Measurements from ENCODE around the gene PRKAG2. TPM values are rescaled to one million over a fixed set of nuclear protein-coding genes. Genes with fewer than 3 reads are reported as not detected.

Gene PRKAG2
- total RNA-seq, 1 experiment from 2014 or later, result 18.9 TPM

GRCh38 chr7:151866761-151867655 lies 9.9 kb downstream of the PRKAG2 start:
- DNase-seq (ENCODE audit: low read depth), result no peak

- DNase-seq (ENCODE audit: low read depth), result no peak
Measured at GRCh38 chr7:151866028-151866427, 10.9 kb downstream of the PRKAG2 start.

DNA sequence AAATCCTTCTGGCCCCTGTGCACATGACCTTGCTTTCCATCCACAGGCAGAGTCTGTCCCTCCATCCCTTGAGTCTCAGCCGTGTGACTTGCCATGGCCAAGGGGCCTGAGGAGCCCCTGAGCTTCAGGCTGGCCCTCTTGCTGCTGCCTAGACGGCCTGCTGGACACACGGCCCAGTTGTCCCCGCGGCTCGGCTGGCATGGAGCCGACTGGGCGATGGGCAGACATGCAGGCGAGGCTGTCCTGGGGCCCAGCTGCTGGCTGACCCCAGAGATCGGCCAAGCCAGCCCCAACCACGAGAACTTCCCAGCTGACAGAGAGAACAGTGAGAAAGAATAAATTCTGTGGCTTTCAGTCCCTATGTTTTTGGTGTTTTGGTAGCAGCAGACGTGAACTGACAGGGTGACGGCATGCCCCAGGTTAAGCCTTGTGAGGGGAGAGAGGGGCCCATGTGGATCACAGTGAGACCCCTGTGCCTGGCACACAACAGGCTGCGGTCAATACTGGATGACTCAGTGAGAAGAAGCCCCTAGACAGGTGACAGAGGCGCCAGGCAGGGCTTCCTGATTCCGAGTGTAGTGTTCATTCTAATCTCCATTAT lies 11.7 kb downstream of the PRKAG2 start:
- DNase-seq (ENCODE audit: low read depth), result no peak

DNA sequence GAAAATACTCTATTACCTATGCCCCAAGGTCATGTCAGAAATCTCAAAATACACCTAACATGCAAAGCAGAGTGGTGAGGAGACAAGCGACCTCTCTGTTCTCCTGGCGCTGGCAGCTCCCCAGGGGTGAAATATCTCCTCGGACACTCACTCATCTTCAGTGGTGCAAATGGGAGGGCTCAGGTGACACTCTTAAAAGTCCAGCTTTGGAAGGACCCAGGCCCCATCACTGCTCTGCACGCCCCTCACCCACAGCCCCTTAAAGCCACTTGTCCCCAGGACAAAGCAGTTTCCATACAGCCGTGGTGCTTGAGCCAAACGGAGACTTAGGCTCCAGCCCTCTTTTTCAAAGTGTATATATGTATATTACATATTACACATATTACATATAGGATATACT lies 12.4 kb downstream of the PRKAG2 start:
- DNase-seq (ENCODE audit: low read depth), result no peak

DNA sequence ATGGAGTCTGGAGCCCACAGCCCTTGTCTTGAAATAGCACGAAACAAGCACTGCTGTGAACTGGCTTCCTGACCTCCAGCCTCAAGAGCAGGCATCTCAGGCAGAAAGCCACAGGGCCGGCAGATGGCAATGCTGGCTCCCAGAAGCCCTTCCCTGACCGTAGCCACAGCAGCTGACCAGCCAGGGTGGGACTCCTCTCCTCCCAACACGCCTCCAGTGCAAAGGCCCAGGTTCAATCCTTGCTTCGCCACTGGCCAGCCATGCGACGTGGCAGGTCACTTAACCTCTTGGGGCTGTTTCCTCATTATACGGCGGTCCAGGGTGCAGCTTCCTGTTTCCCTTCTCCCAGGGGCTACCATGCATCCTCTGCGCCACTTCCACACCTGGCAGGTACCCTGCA lies 12.8 kb downstream of the PRKAG2 start:
- DNase-seq (ENCODE audit: low read depth), result no peak

GRCh38 chr7:151863386-151864079 lies 13.4 kb downstream of the PRKAG2 start:
- no peak for DNase-seq (ENCODE audit: low read depth)

GRCh38 chr7:151862606-151863381 lies 14.1 kb downstream of the PRKAG2 start:
- DNase-seq (ENCODE audit: low read depth), result no peak

- DNase-seq (ENCODE audit: low read depth), result no peak
Measured at GRCh38 chr7:151861881-151862280, 15.0 kb downstream of the PRKAG2 start.

- no peak for DNase-seq (ENCODE audit: low read depth)
Measured at GRCh38 chr7:151860771-151861170, 16.1 kb downstream of the PRKAG2 start.

DNA sequence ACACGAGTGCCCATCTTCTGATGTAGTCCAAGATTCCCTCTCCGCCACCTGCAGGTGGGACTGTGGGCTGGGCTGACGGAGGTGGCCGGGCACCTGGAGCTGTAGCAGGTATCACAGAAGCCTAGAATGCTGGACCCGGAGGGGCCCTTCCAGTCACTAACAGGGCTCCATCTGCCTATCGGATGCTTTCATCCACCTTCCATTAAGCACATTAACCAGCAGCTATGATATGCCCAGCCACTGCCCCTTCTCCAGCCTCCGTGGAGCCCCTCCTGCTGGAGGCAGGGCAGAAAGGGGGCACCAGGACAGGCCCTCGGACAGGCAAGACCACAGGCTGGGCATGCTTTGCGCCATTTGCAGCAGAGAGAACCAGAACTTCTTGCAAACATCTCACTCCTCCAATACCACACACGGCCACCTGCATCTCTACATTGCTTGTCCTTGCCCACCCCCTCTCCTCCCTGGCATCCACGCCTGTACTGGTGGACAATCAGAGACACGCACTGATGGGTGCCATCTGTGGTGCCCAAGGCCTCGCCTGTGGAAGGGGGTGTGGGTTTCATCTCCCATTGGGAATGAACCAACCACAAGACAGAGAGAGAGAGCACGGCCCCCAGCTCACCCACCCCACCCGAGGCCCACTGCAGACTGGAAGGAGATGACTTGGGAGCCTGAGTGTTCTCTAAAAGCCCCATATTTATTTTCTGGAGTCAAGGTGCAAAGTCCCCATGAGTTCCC lies 16.8 kb downstream of the PRKAG2 start:
- no peak for DNase-seq (ENCODE audit: low read depth)

DNA sequence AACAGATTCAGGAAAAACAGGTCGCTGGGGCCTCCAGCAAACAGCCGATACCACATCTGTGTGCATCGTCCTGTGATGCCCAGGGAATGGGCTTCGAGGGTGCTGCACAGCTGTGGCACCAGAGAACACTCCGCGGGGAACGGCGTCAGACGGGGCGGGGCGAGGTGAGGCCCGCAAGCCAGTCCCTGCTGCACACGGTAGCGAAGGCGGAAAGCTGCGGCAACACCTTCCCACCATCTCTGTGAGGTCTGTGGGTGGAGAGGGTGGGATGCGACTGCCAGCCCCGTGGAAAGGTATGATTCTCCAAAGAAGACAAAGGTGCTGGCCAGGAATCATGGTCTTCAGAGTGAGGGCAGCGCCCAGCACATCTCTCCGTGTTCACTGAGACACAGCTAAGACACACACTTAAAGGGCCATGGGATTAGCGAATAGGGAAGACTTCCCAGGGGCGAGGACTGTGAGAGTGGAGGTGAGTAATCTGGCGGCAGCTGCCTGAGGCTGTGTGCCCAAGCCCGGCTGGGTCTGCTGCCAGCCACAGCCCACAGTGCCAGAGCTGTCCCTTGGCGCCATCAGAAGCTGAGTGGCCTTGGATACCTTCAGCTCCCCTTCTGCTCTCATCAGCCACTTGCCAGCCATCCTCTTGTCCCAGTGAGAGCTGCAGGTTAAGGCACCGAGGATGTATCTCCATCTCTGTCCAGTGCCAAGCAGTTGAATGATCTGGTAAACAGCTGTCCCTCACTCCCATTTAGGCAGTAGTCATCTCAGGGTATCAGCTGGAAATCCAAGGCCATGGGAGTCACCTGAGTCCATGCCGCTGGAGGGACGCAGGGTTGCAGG lies 17.6 kb downstream of the PRKAG2 start:
- no peak for DNase-seq (ENCODE audit: low read depth)

- no peak for DNase-seq (ENCODE audit: low read depth)
Measured at GRCh38 chr7:151858456-151858855, 18.5 kb downstream of the PRKAG2 start.

GRCh38 chr7:151857866-151858450 lies 19.0 kb downstream of the PRKAG2 start:
- no peak for DNase-seq (ENCODE audit: low read depth)

GRCh38 chr7:151857412-151857811 lies 19.5 kb downstream of the PRKAG2 start:
- no peak for DNase-seq (ENCODE audit: low read depth)

DNA sequence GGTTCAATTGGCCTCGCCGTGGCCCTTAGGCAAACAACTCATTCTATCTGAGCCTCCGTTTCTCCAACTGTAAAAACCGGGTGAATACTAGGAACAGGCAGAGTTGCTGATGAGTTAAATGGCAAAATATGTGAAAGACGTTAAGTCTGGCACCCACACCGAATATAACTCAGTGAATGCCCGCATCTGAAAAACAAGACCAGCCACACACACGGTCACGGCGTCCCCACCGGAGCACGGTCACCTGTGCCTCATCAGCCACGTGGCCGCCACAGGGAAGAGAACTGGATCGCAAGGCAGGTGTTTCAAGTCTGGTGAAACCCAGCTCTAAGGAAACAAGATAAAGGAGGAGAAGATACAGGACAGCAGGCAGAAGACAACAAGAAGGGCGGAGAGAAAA lies 20.4 kb downstream of the PRKAG2 start:
- no peak for DNase-seq (ENCODE audit: low read depth)

DNA sequence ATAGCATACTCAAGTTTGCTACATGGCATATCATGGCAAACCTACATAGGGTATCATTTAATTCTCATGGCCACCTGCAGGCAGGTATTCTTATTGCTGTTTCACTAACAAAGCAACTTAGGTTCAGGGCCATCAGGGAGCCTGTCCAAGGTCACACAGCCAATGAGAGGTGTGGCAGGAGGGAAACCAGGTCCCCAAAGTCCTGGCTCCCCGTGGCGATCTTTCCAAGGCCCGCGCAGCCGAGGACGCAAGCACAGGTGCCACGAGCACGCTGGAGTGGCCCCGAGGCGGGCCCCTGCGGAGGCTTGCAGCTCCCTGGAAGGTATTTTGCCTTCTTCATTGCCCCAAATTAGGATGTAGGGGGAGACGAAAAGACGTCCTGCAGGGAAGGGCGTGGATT lies 20.8 kb downstream of the PRKAG2 start:
- DNase-seq (ENCODE audit: low read depth), result no peak

GRCh38 chr7:151854720-151855071 lies 22.2 kb downstream of the PRKAG2 start:
- no peak for DNase-seq (ENCODE audit: low read depth)

GRCh38 chr7:151853896-151854719 lies 22.8 kb downstream of the PRKAG2 start:
- DNase-seq (ENCODE audit: low read depth), result no peak

Data from HT1080 (cell line).